ENCODE results near the gene RHOXF1.
"Not testable (repeated sequence)": the region's sequence is repeated elsewhere in the genome, so short reads cannot be mapped to it uniquely, and the experiment has no call there.

The RHOXF1 gene

GRCh38 chrX:120085553-120086185 is 30.0 kb downstream of the RHOXF1 start:
- DNase-seq, result not testable (repeated sequence)

- not testable (repeated sequence) for DNase-seq
Measured at GRCh38 chrX:120077590-120077989, 38.1 kb downstream of the RHOXF1 start, which contains the start of gene RHOXF2B. RHOXF2B (minus strand) TSS chrX:120077690; CDS start chrX:120077552, 138 bp downstream.

- DNase-seq, result not testable (repeated sequence)
Measured at GRCh38 chrX:120066169-120066568, 49.5 kb downstream of the RHOXF1 start.
